Measurements from ENCODE around the gene TSPAN32.

TSPAN32 gene, protein sequence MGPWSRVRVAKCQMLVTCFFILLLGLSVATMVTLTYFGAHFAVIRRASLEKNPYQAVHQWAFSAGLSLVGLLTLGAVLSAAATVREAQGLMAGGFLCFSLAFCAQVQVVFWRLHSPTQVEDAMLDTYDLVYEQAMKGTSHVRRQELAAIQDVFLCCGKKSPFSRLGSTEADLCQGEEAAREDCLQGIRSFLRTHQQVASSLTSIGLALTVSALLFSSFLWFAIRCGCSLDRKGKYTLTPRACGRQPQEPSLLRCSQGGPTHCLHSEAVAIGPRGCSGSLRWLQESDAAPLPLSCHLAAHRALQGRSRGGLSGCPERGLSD

DNA sequence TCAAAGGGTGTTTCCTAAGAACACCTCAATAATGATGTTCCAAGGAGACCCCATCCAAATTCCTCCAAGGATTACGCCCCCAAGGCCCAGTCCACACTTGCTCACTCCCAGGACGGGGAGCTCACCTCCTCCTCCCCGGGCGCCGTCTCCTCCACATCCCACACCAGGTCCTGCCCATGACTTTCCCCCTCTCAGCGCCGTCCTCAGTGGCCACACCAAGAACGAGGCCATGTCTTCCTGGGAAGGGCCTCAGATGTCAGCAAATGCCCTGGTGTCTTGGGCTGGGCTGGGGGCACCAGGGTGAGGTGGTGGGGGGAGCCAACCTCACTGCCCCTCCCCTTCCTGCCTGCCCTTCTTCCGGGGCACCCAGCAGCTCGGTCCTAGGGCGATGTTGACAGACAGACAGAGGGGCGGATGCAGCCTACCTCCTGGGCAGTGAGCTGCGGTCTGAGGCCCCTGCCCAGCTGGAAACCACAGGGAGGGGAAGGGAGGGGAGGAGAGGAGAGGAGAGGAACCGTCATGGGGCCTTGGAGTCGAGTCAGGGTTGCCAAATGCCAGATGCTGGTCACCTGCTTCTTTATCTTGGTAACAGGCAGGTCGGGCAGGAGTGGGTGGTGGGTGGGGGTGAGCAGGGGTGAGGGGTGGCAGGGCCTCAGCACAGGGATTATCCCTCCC is at the start of gene TSPAN32, which contains the start of gene C11orf21:
TSPAN32 (plus strand) TSS at position 383 of the 675 bp plus-strand sequence; CDS start at position 520, 137 bp downstream.
C11orf21 (minus strand) TSS at position 288 of the 675 bp plus-strand sequence; CDS start at position 178, 110 bp downstream.
- DNase-seq, result peak; percentile 76

DNA sequence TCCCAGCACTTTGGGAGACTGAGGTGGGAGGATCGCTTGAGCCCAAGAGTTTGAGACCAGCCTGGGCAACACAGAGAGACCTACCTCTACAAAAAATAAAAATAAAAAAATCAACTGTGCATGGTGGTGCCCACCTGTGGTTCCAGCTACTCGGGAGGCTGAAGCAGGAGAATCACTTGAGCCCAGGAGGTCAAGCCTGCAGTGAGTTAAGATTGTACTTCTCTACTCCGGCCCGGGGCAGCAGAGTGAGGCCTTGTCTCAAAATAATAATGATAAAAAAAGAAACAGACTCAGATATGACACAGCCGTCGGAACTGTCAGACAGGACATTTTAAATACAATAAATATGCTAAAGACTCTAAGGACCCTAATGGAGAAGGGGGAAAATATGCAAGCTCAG is 49.8 kb upstream of the TSPAN32 start:
- no peak for DNase-seq

- no peak for DNase-seq
Observed at GRCh38 chr11:2256293-2256913, 45.4 kb upstream of the TSPAN32 start.

GRCh38 chr11:2256951-2257700 is 44.7 kb upstream of the TSPAN32 start:
- no peak for DNase-seq

DNA sequence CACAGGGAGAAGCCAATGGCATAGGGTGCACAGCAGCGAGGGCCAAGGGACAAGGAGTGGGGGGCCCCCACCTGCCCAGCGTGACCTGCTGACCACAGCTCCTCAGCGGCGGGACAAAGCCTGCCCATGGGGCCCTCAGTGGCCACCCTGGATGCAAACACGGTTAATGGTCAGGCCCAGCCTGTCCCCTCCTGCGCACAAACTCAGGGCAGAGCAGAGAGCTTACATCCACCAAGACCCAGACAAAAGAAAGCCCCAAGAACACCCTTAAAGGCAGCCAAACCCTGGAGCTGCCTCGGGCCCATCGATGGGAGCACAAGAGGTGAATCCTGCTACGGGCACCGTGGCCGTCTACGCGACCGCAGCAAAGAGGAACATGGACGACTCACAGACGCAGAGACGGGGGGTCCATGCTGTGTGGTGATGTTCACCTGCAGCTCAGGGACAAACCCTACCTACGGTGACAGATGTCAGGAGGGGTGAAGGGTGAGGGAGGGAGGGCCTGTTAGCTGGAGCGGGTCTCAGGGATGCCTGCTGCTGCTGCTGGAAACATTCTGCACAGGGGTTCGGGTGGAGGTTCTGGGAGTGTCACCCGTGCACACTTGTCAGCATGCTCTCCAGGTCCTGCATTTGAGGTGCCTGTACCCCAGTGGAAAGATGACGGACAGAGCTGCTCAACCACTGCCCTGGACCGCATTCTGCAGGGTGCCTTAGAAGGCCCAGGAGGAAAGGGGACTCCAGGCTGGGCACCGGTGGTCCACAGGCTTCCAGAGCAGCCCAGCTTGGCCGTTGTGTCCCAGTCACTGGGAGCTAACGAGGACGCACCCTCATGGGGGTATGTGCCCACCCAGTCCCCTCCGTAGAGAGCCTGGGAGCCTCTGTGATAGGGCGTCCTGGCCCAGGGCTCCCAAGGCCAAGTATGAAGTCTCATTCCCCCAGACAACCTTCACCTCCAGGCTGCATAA is 43.0 kb upstream of the TSPAN32 start:
- DNase-seq, result no peak

DNA sequence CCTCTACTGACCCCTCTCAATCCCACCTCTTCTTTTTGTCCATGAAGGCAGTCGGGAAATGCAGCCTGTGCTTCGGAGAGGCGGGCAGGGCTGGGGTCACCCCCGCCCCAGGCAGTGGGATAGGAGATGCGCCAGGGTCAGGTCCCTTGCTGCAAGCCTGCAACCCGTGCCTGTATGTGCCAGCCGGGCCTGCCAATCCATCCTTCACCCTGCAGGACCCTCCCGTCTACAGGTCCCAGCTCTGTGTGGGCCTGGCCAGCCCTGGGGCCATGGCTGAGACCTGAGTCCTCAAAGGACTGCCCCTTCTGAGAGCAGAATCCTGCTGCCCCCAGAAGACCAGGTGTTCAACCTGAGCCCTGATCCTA is 42.4 kb upstream of the TSPAN32 start:
- DNase-seq, result no peak

DNA sequence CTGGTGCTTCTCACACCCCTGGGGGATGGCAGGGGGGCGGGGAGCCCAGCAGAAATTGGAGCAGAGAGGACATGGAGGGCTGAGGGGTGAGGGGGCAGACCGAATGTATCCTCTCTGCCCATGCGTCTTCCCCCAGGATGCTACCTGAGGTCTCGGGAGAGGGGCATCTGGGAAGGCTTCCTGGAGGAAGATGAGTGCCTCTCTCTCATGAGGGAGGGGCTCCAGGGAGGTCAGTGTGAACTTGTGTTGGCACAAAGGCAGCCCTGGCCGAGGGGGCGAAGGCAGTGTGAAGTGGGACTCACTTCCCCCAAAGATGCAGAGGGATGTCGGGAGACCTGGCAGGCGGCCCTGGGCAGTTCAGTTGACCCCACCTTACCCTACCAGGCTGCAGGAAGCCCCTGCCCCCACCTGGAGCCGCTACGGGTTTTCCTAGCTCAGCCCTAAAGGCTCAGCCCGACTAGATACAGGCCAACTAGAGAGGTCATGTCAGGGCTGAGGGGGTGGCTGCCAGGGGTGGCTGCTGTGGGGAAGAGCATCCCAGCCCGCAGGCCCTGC is 41.8 kb upstream of the TSPAN32 start:
- no peak for DNase-seq

GRCh38 chr11:2260491-2261364 is 41.1 kb upstream of the TSPAN32 start:
- DNase-seq, result no peak

DNA sequence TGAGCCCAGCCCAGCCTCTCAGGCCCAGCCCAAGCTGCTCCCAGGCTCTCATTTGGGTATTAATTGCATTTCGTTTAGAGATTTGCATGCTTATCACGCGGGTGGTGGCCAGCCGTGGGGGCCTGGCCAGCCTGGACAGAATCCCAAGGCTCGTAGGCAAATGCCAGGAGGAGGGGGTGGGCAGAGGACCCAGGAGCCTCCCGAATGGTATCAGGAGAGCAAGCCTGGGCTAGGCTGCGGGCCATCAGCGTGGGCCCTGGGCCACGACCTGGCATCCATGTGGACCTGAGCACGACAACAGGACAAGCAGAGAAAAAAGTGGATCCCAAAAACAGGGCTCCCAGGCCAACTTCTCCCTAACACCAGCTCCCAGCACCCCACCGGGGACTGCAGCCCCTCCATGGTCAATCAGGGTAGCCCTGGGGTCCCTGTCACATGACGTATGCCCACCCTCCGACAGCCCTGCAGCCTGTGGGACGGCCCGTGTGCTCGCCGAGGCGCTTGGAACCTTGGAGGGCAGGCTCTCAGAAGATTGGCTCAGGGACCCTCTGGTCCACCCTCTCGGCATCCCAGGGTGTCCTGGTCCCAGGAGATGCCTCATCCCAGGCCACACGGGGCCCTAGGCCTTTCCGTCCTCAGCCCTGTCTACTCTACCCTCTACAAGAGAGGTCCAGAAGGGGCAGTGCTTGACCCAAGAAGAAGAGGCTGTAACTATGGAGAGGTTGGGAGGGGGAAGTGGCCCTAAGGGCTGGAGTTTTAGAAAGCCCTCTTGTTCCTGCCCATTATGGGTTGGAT is 40.2 kb upstream of the TSPAN32 start:
- DNase-seq, result no peak

- DNase-seq, result no peak
Observed at GRCh38 chr11:2262301-2263070, 39.3 kb upstream of the TSPAN32 start.

DNA sequence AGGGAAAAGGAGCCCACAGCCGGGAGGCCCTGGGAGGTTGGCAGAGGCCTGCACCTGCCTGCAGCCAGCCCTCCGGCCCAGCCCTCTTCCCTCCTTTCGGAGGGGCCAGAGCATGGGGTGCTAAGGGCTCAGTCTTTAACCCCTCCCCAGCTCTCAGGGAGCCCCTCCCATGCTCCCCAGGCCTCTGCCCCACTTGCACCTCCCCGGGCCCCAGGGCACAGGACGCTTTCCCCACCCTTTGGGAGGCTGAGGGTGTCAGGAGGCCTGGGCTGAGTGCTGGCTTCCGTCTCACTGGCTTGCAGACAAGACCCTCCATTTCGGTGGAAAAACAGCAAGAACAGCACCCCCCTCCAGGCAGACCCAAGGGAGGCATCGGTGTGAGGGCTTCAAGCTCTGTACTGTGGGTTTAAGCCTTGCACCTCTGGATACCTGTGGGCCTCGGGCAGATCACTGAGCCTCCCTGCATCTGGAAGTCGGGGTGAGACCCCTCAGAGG is 38.7 kb upstream of the TSPAN32 start:
- DNase-seq, result no peak

DNA sequence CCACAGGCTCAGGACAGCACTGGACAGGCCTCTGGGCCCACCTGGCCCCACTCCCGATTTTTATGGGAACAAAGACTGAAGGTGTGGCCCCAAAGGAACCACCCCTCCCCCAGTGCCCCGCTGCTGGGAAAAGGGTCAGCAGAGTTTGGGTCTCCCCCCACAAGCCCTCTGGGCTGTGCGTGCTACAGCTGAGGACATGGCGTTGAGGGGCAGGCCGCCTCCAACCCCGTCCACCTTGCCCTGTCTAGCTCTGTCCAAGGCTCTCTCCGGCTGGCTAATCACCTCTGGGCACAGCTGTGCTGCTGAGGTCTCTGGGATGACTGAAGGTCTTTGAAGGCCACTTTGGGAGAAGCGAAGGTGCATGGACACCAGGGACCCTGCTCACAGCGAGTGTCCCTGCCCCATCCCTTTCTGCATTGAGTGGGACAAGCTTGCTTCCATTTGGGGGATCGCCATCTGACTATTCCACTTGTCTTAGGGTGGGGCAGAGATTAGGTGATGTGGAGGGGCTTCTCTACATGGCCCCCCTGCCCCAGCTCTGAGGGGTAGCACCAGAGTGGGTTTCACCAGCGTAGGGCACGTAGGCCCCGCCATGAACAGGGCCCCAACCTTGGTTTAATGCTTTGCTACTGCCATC is 38.0 kb upstream of the TSPAN32 start:
- DNase-seq, result no peak

DNA sequence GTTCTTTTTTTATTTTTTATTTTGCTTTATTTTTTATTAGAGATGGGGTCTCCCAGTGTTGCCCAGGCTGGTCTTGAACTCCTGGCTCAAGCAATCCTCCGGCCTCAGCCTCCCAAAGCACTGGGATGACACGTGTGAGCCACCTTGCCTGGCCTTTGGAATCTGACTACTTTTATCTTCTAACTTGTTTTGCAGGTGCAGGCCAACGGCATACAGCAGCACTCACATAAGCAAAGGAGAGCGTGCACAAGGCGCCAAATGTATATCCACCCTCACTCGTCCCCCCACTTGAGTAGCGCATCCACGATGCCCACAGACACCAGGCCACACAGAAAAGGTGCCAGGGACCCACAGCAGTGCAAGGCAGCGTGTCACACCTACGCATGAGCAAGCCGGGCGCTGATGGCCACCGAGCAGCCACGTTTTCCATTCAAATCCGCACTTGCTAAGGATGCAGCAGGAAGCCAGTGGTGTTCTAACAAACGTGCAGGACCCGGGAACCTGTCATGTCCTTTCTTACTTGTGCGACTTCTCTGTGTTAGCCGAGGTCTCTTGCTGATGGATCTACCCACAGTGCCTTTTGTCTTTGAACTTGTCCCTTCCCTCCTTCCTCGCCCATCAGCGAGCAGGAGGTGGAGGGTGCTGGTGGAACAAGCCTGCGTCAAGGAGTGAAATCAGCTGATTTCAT is 37.3 kb upstream of the TSPAN32 start:
- no peak for DNase-seq

- no peak for DNase-seq
Observed at GRCh38 chr11:2265396-2265795, 36.4 kb upstream of the TSPAN32 start.

DNA sequence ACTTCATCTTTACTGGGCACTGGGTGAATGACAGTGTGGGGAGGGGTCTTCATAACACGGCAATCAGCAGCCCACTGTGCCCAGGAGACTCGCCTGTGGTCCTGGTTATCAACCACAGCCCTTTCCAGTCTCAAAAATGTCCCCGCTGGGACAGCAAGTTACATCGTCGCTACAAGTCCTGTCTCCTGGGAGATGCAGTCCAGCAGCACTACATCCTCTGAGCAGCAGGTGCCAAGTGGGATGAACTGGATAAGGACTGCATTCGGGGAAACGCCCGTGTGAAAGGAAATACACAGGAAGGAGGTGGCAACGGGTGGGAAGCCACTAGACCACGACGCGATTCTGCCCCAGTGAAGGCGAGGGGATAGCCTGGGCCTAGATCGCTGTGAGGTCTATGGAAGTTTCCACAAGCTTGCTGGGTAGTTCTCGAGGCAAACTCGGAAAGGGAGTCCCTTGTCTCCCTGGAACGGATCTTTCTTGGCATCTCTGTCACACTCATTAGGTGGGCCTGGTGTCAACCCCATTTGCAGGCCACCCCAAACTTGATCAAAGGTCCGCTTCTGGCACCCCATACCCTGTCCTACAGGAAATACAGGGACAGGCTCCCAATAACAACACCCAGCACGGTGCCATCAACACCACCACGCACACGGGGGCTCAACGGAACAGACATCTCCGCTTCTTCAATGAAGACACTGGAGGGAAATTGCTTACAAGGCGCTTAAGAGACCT is 35.8 kb upstream of the TSPAN32 start:
- DNase-seq, result no peak

DNA sequence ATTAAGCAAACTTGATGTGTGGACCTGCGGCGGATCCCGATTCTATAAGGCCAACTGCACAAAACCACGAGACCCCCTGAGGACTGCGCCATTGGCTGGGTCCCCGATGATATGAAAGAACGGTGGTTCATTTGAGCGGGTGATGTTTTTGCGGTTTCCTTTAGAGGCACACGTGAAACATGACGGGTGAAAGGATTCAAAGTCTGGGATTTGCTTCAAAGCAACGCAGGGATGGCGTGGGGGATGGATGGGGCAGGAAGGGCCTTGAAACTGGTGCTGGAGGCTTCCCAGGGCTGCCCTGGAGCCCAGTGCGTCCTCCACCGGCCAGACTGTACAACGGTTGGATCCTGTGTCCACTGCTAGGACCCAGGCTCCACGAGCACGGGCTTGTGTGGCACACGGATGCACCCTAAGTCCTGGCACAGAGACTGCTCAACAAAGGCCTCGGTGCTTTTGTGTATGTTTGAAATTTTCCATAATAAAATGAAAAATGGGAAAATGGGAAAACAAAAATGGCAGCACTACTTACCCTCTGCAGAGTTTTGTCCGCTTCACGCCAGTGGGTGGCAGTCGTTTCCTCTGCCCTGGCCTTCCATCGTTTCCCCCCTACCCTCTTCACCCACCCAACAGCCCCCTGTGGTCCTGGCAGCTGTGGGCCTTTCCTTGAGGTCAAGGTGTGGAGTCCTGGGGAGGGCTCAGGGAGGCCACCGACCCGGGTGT is 35.1 kb upstream of the TSPAN32 start:
- no peak for DNase-seq

Measured in left hindlimb (tissue), 1 donor.